GM12878 (cell line): ENCODE results near the gene RAP1GAP2. TPM values are rescaled to one million over a fixed set of nuclear protein-coding genes. Genes with fewer than 3 reads are reported as not detected.

ENCODE experiments used
- ATAC-seq: fragments of 200-7000 bp; cut with Tn5 transposase; 3 replicates; pipeline ENCODE4 v1.9.1; 2020; ENCODE audit warnings: mild to moderate bottlenecking, moderate library complexity
- BruUV-seq: library from RNA; stranded (reverse); fragments of 400-500 nt; replicated peaks from 2 replicates; lab custom pipeline; 2021; lab: Mats Ljungman, UMichigan
- CTCF ChIA-PET: fragments of 300-600 bp; sonication (Branson Sonifier 250); formaldehyde crosslinking; extraction: SDS; loops from one replicate; lab custom pipeline; 2021; ENCODE audit warnings: inconsistent platforms; lab: Yijun Ruan, JAX
- POLR2A ChIA-PET: fragments of 350-600 bp; formaldehyde crosslinking; extraction: SDS; loops from one replicate; lab custom pipeline; 2021; ENCODE audit warnings: inconsistent platforms; lab: Charles Lee
- RAD21 ChIA-PET: fragments of 300-600 bp; sonication (Branson Sonifier 250); formaldehyde crosslinking; loops from one replicate; lab custom pipeline; 2023; ENCODE audit warnings: antibody characterized with exemption; ENCODE audit not compliant: unreplicated experiment; lab: Charles Lee
- SMC1A ChIA-PET: fragments of 300-600 bp; sonication (Branson Sonifier 250); formaldehyde crosslinking; loops from one replicate; lab custom pipeline; 2023; ENCODE audit not compliant: unreplicated experiment, uncharacterized antibody; lab: Charles Lee
- DNase-seq: peaks from one replicate; pipeline ENCODE4 v3.0.0-alpha.2; 2011; ENCODE audit warnings: low read depth, low spot score
- FAIRE-seq: peaks from 3 replicates; lab custom pipeline; 2011; peaks lifted over from hg19 to GRCh38; lab: Jason Lieb, UNC
- H2AFZ ChIP-seq: 2 replicates; pipeline ENCODE4 v1.6.0; 2011; ENCODE audit warnings: low read depth, low read length, control low read depth; ENCODE audit not compliant: control insufficient read depth
- H3K27ac ChIP-seq: 2 replicates; pipeline ENCODE4 v1.5.1; 2011; ENCODE audit warnings: control low read depth; ENCODE audit not compliant: control insufficient read depth, insufficient read depth
- H3K27me3 ChIP-seq, 2 experiments: replicated peaks in 1 of 2; 2 replicates each; pipeline versions ENCODE4 v1.6.0 to v1.6.1; 2011; ENCODE audit warnings: low read length in 1 of 2; ENCODE audit not compliant: control insufficient read depth in 2 of 2, insufficient read depth in 2 of 2
- H3K36me3 ChIP-seq, 2 experiments: 2 replicates each; pipeline ENCODE4 v1.5.1; 2011; ENCODE audit warnings: low read length in 1 of 2; ENCODE audit not compliant: control insufficient read depth in 2 of 2, insufficient read depth in 2 of 2
- H3K4me1 ChIP-seq: 2 replicates; pipeline ENCODE4 v1.6.1; 2011; ENCODE audit warnings: mild to moderate bottlenecking, low read length, moderate library complexity, mixed read lengths; ENCODE audit not compliant: control insufficient read depth, insufficient read depth
- H3K4me2 ChIP-seq: 2 replicates; pipeline ENCODE4 v1.6.0; 2011; ENCODE audit warnings: control low read depth; ENCODE audit not compliant: control insufficient read depth, insufficient read depth
- H3K4me3 ChIP-seq: fragments of 200-600 bp; sonication (generic); 2 replicates; pipeline ENCODE4 v1.5.1; 2016
- H3K79me2 ChIP-seq: 2 replicates; pipeline ENCODE4 v1.6.0; 2011; ENCODE audit warnings: low read length; ENCODE audit not compliant: control insufficient read depth, insufficient read depth
- H3K9ac ChIP-seq: 2 replicates; pipeline ENCODE4 v1.8.0; 2011; ENCODE audit warnings: low read length, control low read depth, mixed read lengths; ENCODE audit not compliant: control insufficient read depth, insufficient read depth
- H3K9me3 ChIP-seq: replicated peaks from 3 replicates; pipeline ENCODE4 v1.5.1; 2011; ENCODE audit warnings: mild to moderate bottlenecking, low read length; ENCODE audit not compliant: control insufficient read depth, insufficient read depth
- H4K20me1 ChIP-seq: 2 replicates; pipeline ENCODE4 v1.6.0; 2011; ENCODE audit not compliant: control insufficient read depth, insufficient read depth
- ELK1 ChIP-seq: IDR thresholded peaks from 2 replicates; pipeline ENCODE4 v1.6.1; 2012; ENCODE audit warnings: low read depth, low read length, improper control_type of control experiment
- ETV6 ChIP-seq, 2 experiments: fragments of 450-650 bp in 1 of 2; IDR thresholded peaks in 1 of 2; conservative IDR thresholded peaks in 1 of 2; 2 replicates each; pipeline ENCODE4 v1.6.1; 2014; ENCODE audit warnings: antibody characterized with exemption in 1 of 2, borderline replicate concordance in 1 of 2, low read depth in 1 of 2, mild to moderate bottlenecking in 1 of 2, moderate library complexity in 1 of 2
- LARP7 ChIP-seq: fragments of 450-650 bp; IDR thresholded peaks from 2 replicates; pipeline ENCODE4 v1.6.1; 2017; ENCODE audit warnings: mild to moderate bottlenecking
- SKIL ChIP-seq: fragments of 450-650 bp; IDR thresholded peaks from 2 replicates; pipeline ENCODE4 v1.6.1; 2017; ENCODE audit warnings: mild to moderate bottlenecking, low read depth, inconsistent platforms; ENCODE audit not compliant: poor library complexity, severe bottlenecking
- ZBTB40 ChIP-seq: fragments of 450-650 bp; IDR thresholded peaks from 2 replicates; pipeline ENCODE4 v1.6.1; 2016; ENCODE audit warnings: mild to moderate bottlenecking, moderate library complexity, borderline replicate concordance
- WGBS: methylation state at CpG from one replicate; pipeline ENCODE4 v1.1.6; 2016; ENCODE audit warnings: low lambda C conversion rate; ENCODE audit not compliant: insufficient replicate concordance, insufficient coverage; ENCODE audit errors: missing lambda C conversion rate; 5-methylcytosine and 5-hydroxymethylcytosine counted together
- in situ Hi-C: fragments of 300-500 bp; cut with MboI; formaldehyde crosslinking; loops from 9 replicates; pipeline ENCODE4 v1.14.3; 2018; ENCODE audit warnings: mixed read lengths
- intact Hi-C: fragments of 100-400 bp; cut with micrococcal nuclease; formaldehyde crosslinking; loops from one replicate; pipeline ENCODE4 v1.14.2; 2022; ENCODE audit not compliant: unreplicated experiment
- polyA plus RNA-seq, 11 experiments: library from polyadenylated mRNA; depleted of rRNA in 4 of 11; unstranded in 6 of 11; stranded (reverse) in 5 of 11; fragments of >200 nt; fragmentation: Nextera tagmentation in 4 of 11; fragmentation: Illumina TruSeq in 1 of 11; extraction: Ambion mirVana in 4 of 11; extraction: Trizol in 1 of 11; gene quantifications; 1 replicate in 1 of 11; 2 replicates in 10 of 11; pipeline versions ENCODE4 v1.2.1 to v1.2.3, GENCODE V29; 2011 to 2016; ENCODE audit warnings: inconsistent platforms in 2 of 11, missing spikeins in 2 of 11, low read depth in 1 of 11
- total RNA-seq, 4 experiments: library from RNA; depleted of rRNA in 3 of 4; stranded (reverse); fragments of >200 nt in 3 of 4; fragmentation: Illumina TruSeq in 1 of 4; extraction: Trizol in 1 of 4; gene quantifications; 2 replicates each; pipeline versions ENCODE4 v1.2.1 to v1.2.3, GENCODE V29; 2013 to 2021

The RAP1GAP2 gene
- total and polyA plus RNA-seq, 10 of the 15 experiments (the other 5 are each of a cell fraction or from before 2014, with no cell fraction given) = 0.03 to 0.95 (median 0.49) TPM; not detected in 2

GRCh38 chr17:3005696-3006095 is 209.5 kb downstream of the RAP1GAP2 start:
- RAD21 ChIA-PET = no interaction called here
- H2AFZ ChIP-seq = no peak overlapping the region
- no peak overlapping the region for H3K4me2 ChIP-seq
- SMC1A ChIA-PET = no interaction called here
- H3K27me3 ChIP-seq = no peaks in the 10 kb centered on the region
- no peak overlapping the region for H3K4me3 ChIP-seq
- FAIRE-seq (no peak), ATAC-seq (no peak), DNase-seq (no peak)
- TF ChIP-seq ZBTB40 (no peak), ELK1 (no peak), SKIL (no peak), LARP7 (no peak), ETV6 (conservative IDR thresholded peaks at IDR 0.05 in 1 of 2, IDR thresholded peaks at IDR 0.05 in 1 of 2; ENCODE audit: borderline replicate concordance in 1 of 2, low read depth in 1 of 2) (no peak)
- POLR2A ChIA-PET = interaction anchor here (0.7 kb wide), 1 partner anchor 39 kb away, joined by 7 read pairs; no protein-coding TSS in a partner anchor
- peaks cover 35% of the 10 kb centered on the region for H3K4me1 ChIP-seq
- H3K79me2 ChIP-seq = no peaks in the 10 kb centered on the region
- in situ Hi-C loops = loop anchor here (25.0 kb wide), 1 partner anchor 593 kb away; the partner anchor contains the start of gene MNT
- 77% methylated on average over 11 of the region's 12 CpGs for WGBS
- H3K27ac ChIP-seq = no peak overlapping the region
- CTCF ChIA-PET = no interaction called here
- H3K9ac ChIP-seq = no peak overlapping the region
- H3K36me3 ChIP-seq = no peaks in the 10 kb centered on the region
- no peaks in the 10 kb centered on the region for H3K9me3 ChIP-seq
- H4K20me1 ChIP-seq = no peaks in the 10 kb centered on the region
- BruUV-seq = no TSS peak
- intact Hi-C loops = no loop called here
